HG03571 (cell line): ENCODE results near the gene INO80E.

Experiments
- ATAC-seq: cut with Tn5 transposase; IDR thresholded peaks from one replicate; pipeline ENCODE4 v1.9.1; 2021; ENCODE audit not compliant: unreplicated experiment

INO80E gene

DNA sequence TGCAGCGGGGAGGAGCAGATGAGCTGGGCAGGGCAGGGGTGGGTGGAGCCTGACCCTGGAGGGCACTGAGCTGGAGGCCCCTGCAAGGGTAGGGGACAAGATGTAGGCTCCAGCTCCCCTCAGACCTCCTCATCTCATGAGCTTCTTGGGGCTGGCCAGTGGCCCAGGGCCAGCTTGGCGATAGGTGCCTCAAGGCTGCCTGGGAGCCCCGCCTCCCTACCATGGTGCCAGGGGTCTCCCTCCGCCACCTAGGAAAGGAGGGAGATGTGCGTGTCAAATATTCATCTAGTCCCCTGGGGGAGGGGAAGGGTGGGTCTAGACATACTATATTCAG is 4.5 kb upstream of the INO80E start:
- no peak for ATAC-seq

DNA sequence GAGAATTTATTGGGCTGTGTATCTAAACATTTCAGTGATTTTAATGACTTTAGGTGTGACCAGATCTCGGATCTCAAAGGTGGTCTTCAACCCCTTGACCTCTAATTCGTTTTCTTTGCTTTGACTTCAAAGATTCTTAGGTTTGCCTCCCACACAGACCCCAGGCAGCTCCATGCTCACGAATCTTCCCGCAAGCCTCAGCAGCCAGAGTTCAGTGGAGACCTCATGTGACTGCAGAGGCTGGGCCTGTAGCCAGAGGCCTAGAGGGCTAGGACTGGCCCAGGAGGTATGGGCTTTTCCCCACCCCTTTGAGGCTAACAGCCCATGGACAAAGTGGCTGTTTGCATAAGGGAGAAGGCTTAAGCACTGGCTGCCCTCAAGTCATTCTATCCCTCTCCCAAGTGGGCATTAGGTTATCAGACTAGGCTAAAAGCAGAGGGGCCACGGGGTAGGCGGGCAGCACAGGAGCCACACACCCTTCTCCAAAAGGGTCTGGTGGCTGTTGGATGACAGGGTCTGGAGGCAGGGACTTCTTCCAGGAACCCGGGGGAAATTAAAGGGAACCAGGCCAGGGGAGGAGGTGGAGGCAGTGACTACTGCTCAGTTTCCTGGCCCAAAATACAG is 3.6 kb upstream of the INO80E start:
- ATAC-seq, result no peak

GRCh38 chr16:29993191-29993902 is 2.7 kb upstream of the INO80E start:
- ATAC-seq, result no peak

DNA sequence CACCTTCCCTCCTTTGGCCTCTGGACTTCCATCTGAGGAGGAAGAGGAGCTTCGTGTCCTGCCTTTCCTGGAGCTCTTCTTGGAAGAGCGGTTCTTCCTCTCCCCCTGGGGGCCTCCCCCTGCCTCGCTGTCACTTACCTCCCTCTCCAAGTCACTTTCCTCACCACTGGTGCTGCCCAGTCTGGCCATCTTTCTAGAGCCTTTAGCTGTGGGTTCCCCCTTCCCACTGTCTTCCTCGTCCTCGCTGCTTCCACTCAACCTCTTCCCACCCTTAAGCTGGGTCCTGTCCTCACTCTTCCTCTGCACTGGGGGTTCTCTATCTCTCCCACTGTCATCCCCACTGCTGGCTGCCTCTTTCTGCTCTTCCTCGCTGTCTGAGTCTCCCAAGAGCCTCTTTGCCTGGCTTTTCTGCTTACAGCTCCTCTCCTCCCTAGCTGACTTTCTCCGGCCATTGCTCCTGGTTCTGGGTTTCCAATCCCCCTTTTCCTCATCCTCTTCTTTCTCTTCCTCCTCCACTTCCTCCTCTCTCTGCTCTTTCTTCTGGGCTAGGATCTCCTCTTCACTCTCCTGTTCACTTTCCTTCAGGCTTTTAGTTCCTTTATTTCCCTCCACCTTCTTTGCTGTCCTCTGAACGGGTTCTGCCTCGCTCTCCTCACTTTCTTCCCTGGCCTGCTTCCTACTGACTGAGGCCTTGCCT is 2.0 kb upstream of the INO80E start:
- no peak for ATAC-seq

DNA sequence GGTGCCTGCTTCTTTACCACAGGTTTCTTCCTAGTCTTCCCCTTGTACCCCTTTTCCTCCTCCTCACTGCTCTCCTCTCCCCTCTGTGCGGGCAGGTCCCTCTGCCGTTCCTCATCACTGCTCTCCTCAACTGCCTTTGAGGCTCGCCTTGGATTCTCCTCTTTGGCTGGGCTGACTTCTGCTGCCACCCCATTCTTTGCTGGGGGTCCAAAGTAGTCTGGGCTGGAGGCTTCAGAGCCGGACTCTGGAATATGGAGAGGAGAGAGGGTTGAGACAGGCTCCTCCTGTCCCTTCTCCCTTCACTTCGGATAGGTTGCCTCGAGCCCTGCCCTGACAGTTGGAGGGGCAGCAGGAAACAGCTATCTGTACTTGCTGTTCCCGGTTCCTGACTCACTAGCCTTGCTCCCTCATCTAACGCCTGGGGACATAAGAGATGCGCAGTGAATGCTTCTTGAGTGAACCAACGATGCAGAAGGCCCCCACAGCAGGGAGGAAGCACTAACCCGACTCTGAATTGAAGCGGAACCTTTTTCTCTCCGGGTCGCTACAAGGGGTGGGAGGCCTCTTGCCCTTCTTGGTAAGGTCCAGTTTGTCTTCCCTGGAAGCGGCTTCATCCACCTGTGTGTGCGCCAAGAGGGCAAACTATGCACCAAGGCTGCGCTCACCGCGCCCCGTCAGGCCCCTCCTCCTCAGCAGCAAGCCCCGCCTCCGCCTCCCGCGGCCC is 1.3 kb upstream of the INO80E start:
- ATAC-seq, result no peak

GRCh38 chr16:29995324-29995910 is 624 bp upstream of the INO80E start, which contains the start of gene HIRIP3:
Gene HIRIP3 (minus strand): TSS chr16:29995617. CDS start chr16:29995605, 12 bp downstream.
- peak; percentile 29 for ATAC-seq

- no peak for ATAC-seq
These were observed 767 bp downstream of the INO80E start for GRCh38 chr16:29996766-29997250.

- ATAC-seq, result no peak
These were observed 3.6 kb downstream of the INO80E start for GRCh38 chr16:29999605-30000004.

GRCh38 chr16:30000735-30001631 is 4.9 kb downstream of the INO80E start:
- no peak for ATAC-seq

GRCh38 chr16:30002614-30003346 is 6.7 kb downstream of the INO80E start:
- ATAC-seq, result no peak

GRCh38 chr16:30003670-30004423 is 7.8 kb downstream of the INO80E start:
- ATAC-seq, result no peak

DNA sequence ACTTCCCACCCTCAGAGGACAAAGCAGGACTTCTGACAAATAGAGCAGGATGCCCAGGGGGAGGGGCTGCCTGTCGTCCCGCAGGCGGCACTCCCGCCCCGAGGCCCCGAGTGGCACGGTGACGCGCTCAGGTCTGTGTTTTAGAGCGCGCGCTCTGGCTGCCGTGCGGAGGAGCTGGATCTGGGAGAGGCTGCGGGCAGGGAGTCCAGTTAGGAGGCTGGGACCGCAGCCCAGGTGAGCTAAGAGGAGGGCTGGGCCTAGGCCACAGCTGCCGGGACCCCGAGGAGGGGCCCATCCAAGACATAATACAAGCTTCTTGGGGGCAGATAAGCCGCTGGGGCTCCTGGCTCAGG is 8.4 kb downstream of the INO80E start:
- no peak for ATAC-seq

DNA sequence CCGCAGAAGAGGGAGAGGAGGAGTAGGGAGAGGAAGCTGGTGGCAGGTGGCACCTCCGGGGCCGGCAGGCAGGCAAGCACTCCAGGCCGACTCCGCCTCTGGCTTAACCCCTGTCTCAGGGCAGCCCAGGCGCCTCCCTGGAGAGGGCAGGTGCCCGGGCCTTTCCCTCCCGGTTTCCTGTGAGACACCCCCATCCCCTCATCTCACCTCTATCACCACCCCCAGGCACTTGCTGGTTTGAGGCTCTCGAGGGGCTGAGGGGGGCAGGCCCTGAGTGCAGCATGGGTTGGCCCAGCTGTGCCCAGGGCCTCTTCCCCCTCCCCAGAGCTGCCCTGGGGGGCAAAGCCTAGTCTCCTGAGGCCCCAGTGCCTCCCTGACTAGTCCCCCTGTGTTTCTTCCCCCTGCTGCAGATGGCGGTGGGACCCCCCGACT is 8.8 kb downstream of the INO80E start:
- no peak for ATAC-seq

- ATAC-seq, result no peak
These were observed 9.5 kb downstream of the INO80E start for GRCh38 chr16:30005341-30006094.

DNA sequence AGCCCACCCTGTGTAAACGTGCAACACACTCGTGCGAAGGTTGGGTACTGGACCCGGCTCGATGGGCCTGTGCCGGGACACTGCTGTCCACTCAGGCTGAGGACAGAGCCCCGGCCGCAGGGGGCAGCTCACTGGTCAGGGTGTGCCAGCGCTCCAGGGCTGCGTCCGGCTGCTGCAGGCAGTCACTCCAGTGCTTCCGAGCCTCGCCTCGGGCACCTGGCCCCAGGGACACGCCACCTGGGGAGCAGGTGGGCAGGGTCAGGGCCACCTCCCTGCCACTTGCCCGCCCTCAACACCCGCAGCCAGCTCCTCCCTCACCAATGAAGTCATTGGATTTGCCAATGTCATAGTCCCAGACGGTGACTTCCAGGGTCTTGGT is 10.0 kb downstream of the INO80E start:
- no peak for ATAC-seq

- no peak for ATAC-seq
These were observed 10.8 kb downstream of the INO80E start for GRCh38 chr16:30006659-30007377.

- no peak for ATAC-seq
These were observed 11.4 kb downstream of the INO80E start for GRCh38 chr16:30007378-30007895.
